Measurements from ENCODE around the gene KIF1B.
"Not testable (repeated sequence)": the region's sequence is repeated elsewhere in the genome, so short reads cannot be mapped to it uniquely, and the experiment has no call there.

Gene KIF1B

GRCh38 chr1:10192263-10192662 lies 18.1 kb upstream of the KIF1B start:
- DNase-seq, result no peak

GRCh38 chr1:10193288-10193687 lies 17.1 kb upstream of the KIF1B start:
- no peak for DNase-seq

- peak; percentile 53 for DNase-seq
These were observed 14.8 kb upstream of the KIF1B start for GRCh38 chr1:10195570-10195969.

GRCh38 chr1:10196976-10197375 lies 13.4 kb upstream of the KIF1B start:
- peak; percentile 40 for DNase-seq

- DNase-seq, result no peak
These were observed 9.8 kb upstream of the KIF1B start for GRCh38 chr1:10200620-10201019.

GRCh38 chr1:10204003-10204642 lies 6.2 kb upstream of the KIF1B start:
- DNase-seq, result no peak

GRCh38 chr1:10205206-10205605 lies 5.2 kb upstream of the KIF1B start:
- not testable (repeated sequence) for DNase-seq

GRCh38 chr1:10207810-10208209 lies 2.6 kb upstream of the KIF1B start:
- DNase-seq, result no peak

GRCh38 chr1:10208537-10208936 lies 1.8 kb upstream of the KIF1B start:
- DNase-seq, result no peak

GRCh38 chr1:10209590-10209904 lies 823 bp upstream of the KIF1B start:
- DNase-seq, result no peak

GRCh38 chr1:10210841-10211804 lies 753 bp downstream of the KIF1B start:
- DNase-seq, result peak; percentile 91

- peak; percentile 64 for DNase-seq
These were observed 1.5 kb downstream of the KIF1B start for GRCh38 chr1:10211805-10212410.

- no peak for DNase-seq
These were observed 2.1 kb downstream of the KIF1B start for GRCh38 chr1:10212476-10212875.

GRCh38 chr1:10213186-10213705 lies 2.9 kb downstream of the KIF1B start:
- no peak for DNase-seq

GRCh38 chr1:10216090-10216749 lies 5.8 kb downstream of the KIF1B start:
- DNase-seq, result no peak

- DNase-seq, result peak; percentile 40
These were observed 7.5 kb downstream of the KIF1B start for GRCh38 chr1:10217748-10218441.

GRCh38 chr1:10220200-10220599 lies 9.8 kb downstream of the KIF1B start:
- no peak for DNase-seq

- DNase-seq, result not testable (repeated sequence)
These were observed 10.3 kb downstream of the KIF1B start for GRCh38 chr1:10220657-10221056.

GRCh38 chr1:10225573-10225972 lies 15.2 kb downstream of the KIF1B start:
- peak; percentile 30 for DNase-seq

- peak; percentile 20 for DNase-seq
These were observed 18.2 kb downstream of the KIF1B start for GRCh38 chr1:10228528-10228927.

GRCh38 chr1:10229903-10230302 lies 19.5 kb downstream of the KIF1B start:
- DNase-seq, result no peak

- peak; percentile 41 for DNase-seq
These were observed 21.8 kb downstream of the KIF1B start for GRCh38 chr1:10232163-10232562.
